Pancreas (tissue), 10 donors: ENCODE data around the gene CCDC71. TPM values are rescaled to one million over a fixed set of nuclear protein-coding genes. Genes with fewer than 3 reads are reported as not detected.

ENCODE experiments used
- ATAC-seq, 4 donors: fragments of 200-7000 bp; cut with Tn5 transposase; one replicate each; pipeline versions ENCODE4 v1.8.0 to v1.9.1; 2020; ENCODE audit warnings: mild to moderate bottlenecking in 4 of 4, moderate library complexity in 4 of 4
- DNase-seq, 6 donors: peaks; one replicate each; pipeline ENCODE4 v3.0.0-alpha.2; 2020
- FAIRE-seq: peaks from 2 replicates; lab custom pipeline; 2012; peaks lifted over from hg19 to GRCh38; lab: Jason Lieb, UNC
- H3K27ac ChIP-seq, 4 donors: fragments of 200-600 bp; sonication (generic); 1 replicate in 3 of 4; 2 replicates in 1 of 4; pipeline versions ENCODE4 v1.5.0 to v1.8.0; 2020
- H3K27me3 ChIP-seq, 4 donors: fragments of 200-600 bp; one replicate each; pipeline ENCODE4 v1.8.0; 2021
- H3K36me3 ChIP-seq, 3 donors: fragments of 200-600 bp; sonication (generic) in 1 of 3; one replicate each; pipeline versions ENCODE4 v1.5.0 to v1.8.0; 2020 to 2021
- H3K4me1 ChIP-seq, 3 donors: fragments of 200-600 bp; one replicate each; pipeline ENCODE4 v1.8.0; 2021
- H3K4me3 ChIP-seq, 4 donors: fragments of 200-600 bp; sonication (generic) in 2 of 4; one replicate each; pipeline versions ENCODE4 v1.5.0 to v1.8.0; 2020 to 2021
- H3K9me3 ChIP-seq, 4 donors: fragments of 200-600 bp; one replicate each; pipeline ENCODE4 v1.8.0; 2021
- CTCF ChIP-seq, 4 donors: fragments of 200-600 bp; sonication (generic) in 3 of 4; IDR thresholded peaks; one replicate each; pipeline versions ENCODE4 v1.5.0 to v1.8.0; 2021; ENCODE audit warnings: antibody characterized with exemption in 4 of 4
- WGBS, 2 donors: extraction: QIAGEN DNeasy Blood & Tissue Kit; methylation state at CpG; one replicate each; pipeline ENCODE4 v1.1.7; 2013; 5-methylcytosine and 5-hydroxymethylcytosine counted together
- intact Hi-C, 3 donors: fragments of 100-400 bp; cut with DNase I; formaldehyde crosslinking; loops; one replicate each; pipeline versions ENCODE4 v1.11.1 to v1.14.2; 2022
- polyA plus RNA-seq, 2 donors: library from polyadenylated mRNA; stranded (reverse); fragments of 200-250 nt; gene quantifications; one replicate each; pipeline ENCODE4 v1.2.3, GENCODE V29; 2013
- total RNA-seq, 6 donors: library from RNA; stranded (reverse); fragmentation: NEBNext Ultra II Directional in 4 of 6; extraction: Animal tissue kit (Norgen Biotek cat#: 25700) in 4 of 6; gene quantifications; one replicate each; pipeline versions ENCODE4 v1.2.1 to v1.2.4, GENCODE V29; 2021 to 2023
- donor health status: healthy with polysubstance abuse.
- donor health status: DM: no; HTN: no; CAD: no; lungs with moderate emphysema.
- donor health status: DM: no; HTN: no; CAD: no.
- donor health status: control.
- donor health status: control.
- donor health status: Bipolar disorder and iron deficiency.
- donor health status: DM: yes; HTN: yes; CAD: no.
- donor health status: DM: no; HTN: no; CAD: no.
- donor health status: DM: no; HTN: no; CAD: no.
- donor health status: DM: yes; HTN: yes; CAD: no.

CCDC71 gene
- total and polyA plus RNA-seq, 8 donors = 5.9 to 11.0 (median 8.3) TPM

- H3K4me3 ChIP-seq = no peak overlapping the region
- intact Hi-C loops = no loop called here
- no peaks in the 10 kb centered on the region for H3K36me3 ChIP-seq
- H3K27me3 ChIP-seq = no peaks in the 10 kb centered on the region
- 91 to 97% methylated on average over 9 of the region's 9 CpGs for WGBS, 2 donors
- no peak overlapping the region for H3K27ac ChIP-seq
- FAIRE-seq (no peak), DNase-seq (no peak), ATAC-seq (no peak)
- no peaks in the 10 kb centered on the region for H3K9me3 ChIP-seq
- H3K4me1 ChIP-seq = peaks cover 8 to 15% (median 9%) of the 10 kb centered on the region in 3 donors
- TF ChIP-seq CTCF (IDR thresholded peaks at IDR 0.05) = no peak
Measured at GRCh38 chr3:49174397-49174985, 8.4 kb upstream of the CCDC71 start.

GRCh38 chr3:49173792-49174170, 7.7 kb upstream of the CCDC71 start:
- TF ChIP-seq CTCF (IDR thresholded peaks at IDR 0.05) = no peak
- no peak for FAIRE-seq
- no peak for DNase-seq
- H3K27me3 ChIP-seq = no peaks in the 10 kb centered on the region
- no peak for ATAC-seq
- H3K4me3 ChIP-seq = no peak overlapping the region
- H3K9me3 ChIP-seq = no peaks in the 10 kb centered on the region
- 50% methylated on average over 4 of the region's 4 CpGs for WGBS, 2 donors
- peaks cover 8 to 15% (median 9%) of the 10 kb centered on the region in 3 donors for H3K4me1 ChIP-seq
- no peak overlapping the region for H3K27ac ChIP-seq
- intact Hi-C loops = no loop called here
- H3K36me3 ChIP-seq = no peaks in the 10 kb centered on the region

- intact Hi-C loops = no loop called here
- TF ChIP-seq CTCF (IDR thresholded peaks at IDR 0.05) = no peak
- peak overlapping the region in 1 of 4 donors; percentile 14 for H3K27ac ChIP-seq
- FAIRE-seq = no peak
- no peaks in the 10 kb centered on the region for H3K36me3 ChIP-seq
- peak overlapping the region in 2 of 4 donors; percentile 63 to 72 for H3K4me3 ChIP-seq
- peak in 2 of 6 donors; percentile 18 to 42 for DNase-seq
- no peaks in the 10 kb centered on the region for H3K9me3 ChIP-seq
- 37 to 43% methylated on average over 3 of the region's 3 CpGs for WGBS, 2 donors
- no peaks in the 10 kb centered on the region for H3K27me3 ChIP-seq
- H3K4me1 ChIP-seq = peaks cover 8 to 15% (median 9%) of the 10 kb centered on the region in 3 donors
- no peak for ATAC-seq
Measured at GRCh38 chr3:49173116-49173791, 7.1 kb upstream of the CCDC71 start.

DNA sequence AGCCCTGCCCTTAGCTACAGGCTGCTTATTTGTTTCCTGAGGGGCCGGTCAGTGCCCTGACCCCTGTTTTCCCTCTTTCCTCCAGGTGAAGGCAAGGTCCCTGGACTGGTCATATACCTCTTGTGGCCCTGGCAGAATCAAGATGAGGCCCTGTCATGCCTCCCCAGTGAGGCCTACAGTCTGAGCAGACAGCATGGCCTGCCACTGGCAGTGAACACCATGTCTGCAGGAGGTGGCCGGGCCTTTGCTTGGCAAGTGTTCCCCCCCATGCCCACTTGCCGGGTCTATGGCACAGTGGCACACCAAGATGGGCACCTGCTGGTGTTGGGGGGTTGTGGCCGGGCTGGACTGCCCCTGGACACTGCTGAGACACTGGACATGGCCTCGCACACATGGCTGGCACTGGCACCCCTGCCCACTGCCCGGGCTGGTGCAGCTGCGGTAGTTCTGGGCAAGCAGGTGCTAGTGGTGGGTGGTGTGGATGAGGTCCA, 6.5 kb upstream of the CCDC71 start:
- FAIRE-seq = no peak

More for the DNA sequence above, 6.5 kb upstream of the CCDC71 start:
- Histone ChIP-seq H3K9me3 (no peaks in the 10 kb centered on the region), H3K36me3 (no peaks in the 10 kb centered on the region), H3K4me1 (peaks cover 8 to 15% (median 9%) of the 10 kb centered on the region in 3 donors), H3K27me3 (no peaks in the 10 kb centered on the region), H3K27ac (peak overlapping the region in 1 of 4 donors; percentile 14), H3K4me3 (peak overlapping the region in 2 of 4 donors; percentile 63 to 72)
- ATAC-seq = no peak
- WGBS, 2 donors = 76 to 78% methylated on average over 7 of the region's 7 CpGs
- no peak for TF ChIP-seq CTCF (IDR thresholded peaks at IDR 0.05)
- DNase-seq = peak in 1 of 6 donors; percentile 70
- intact Hi-C loops = no loop called here
